Astrocyte (in vitro differentiated cells and primary cell): ENCODE results near the gene RPRD1B. TPM values are rescaled to one million over a fixed set of nuclear protein-coding genes. Genes with fewer than 3 reads are reported as not detected.

ENCODE experiments used
- DNase-seq: peaks from one replicate; pipeline ENCODE4 v3.0.0-alpha.2; 2010; ENCODE audit warnings: low read depth
- FAIRE-seq: peaks from 2 replicates; lab custom pipeline; 2011; peaks lifted over from hg19 to GRCh38; lab: Jason Lieb, UNC
- H2AFZ ChIP-seq: 2 replicates; pipeline ENCODE4 v1.6.0; 2012; ENCODE audit warnings: low read depth, low read length, inconsistent platforms
- H3K27ac ChIP-seq: 2 replicates; pipeline ENCODE4 v1.5.1; 2011; ENCODE audit warnings: low read depth, low read length, inconsistent platforms
- H3K27me3 ChIP-seq: 2 replicates; pipeline ENCODE4 v1.6.0; 2011; ENCODE audit warnings: low read length, inconsistent platforms; ENCODE audit not compliant: insufficient read depth
- H3K36me3 ChIP-seq: 2 replicates; pipeline ENCODE4 v1.5.1; 2011; ENCODE audit warnings: low read length, inconsistent platforms; ENCODE audit not compliant: insufficient read depth
- H3K4me1 ChIP-seq: 2 replicates; pipeline ENCODE4 v1.5.1; 2011; ENCODE audit warnings: low read length, inconsistent platforms; ENCODE audit not compliant: insufficient read depth
- H3K4me2 ChIP-seq: 2 replicates; pipeline ENCODE4 v1.6.0; 2012; ENCODE audit warnings: low read length, inconsistent platforms
- H3K4me3 ChIP-seq: 2 replicates; pipeline ENCODE4 v1.5.1; 2011; ENCODE audit warnings: low read depth, mild to moderate bottlenecking, low read length, inconsistent platforms; ENCODE audit not compliant: insufficient read depth
- H3K79me2 ChIP-seq: 2 replicates; pipeline ENCODE4 v1.6.0; 2012; ENCODE audit warnings: mild to moderate bottlenecking, low read length, inconsistent platforms; ENCODE audit not compliant: insufficient read depth
- H3K9ac ChIP-seq: 2 replicates; pipeline ENCODE4 v1.6.0; 2012; ENCODE audit warnings: mild to moderate bottlenecking, low read length, inconsistent platforms
- H3K9me3 ChIP-seq: 2 replicates; pipeline ENCODE4 v1.5.1; 2012; ENCODE audit warnings: low read depth, mild to moderate bottlenecking, low read length, inconsistent platforms; ENCODE audit not compliant: insufficient read depth
- H4K20me1 ChIP-seq: 2 replicates; pipeline ENCODE4 v1.6.0; 2012; ENCODE audit warnings: low read length, inconsistent platforms; ENCODE audit not compliant: insufficient read depth
- H3K27ac Mint-ChIP-seq: one replicate; pipeline ENCODE4 v1.8.0; 2021; ENCODE audit warnings: mild to moderate bottlenecking, mixed read lengths; ENCODE audit not compliant: unreplicated experiment
- H3K27me3 Mint-ChIP-seq: one replicate; pipeline ENCODE4 v1.8.0; 2021; ENCODE audit warnings: low read depth, mixed read lengths; ENCODE audit not compliant: unreplicated experiment
- H3K36me3 Mint-ChIP-seq: one replicate; pipeline ENCODE4 v1.8.0; 2021; ENCODE audit warnings: low read depth, mixed read lengths; ENCODE audit not compliant: unreplicated experiment
- H3K4me1 Mint-ChIP-seq: one replicate; pipeline ENCODE4 v1.8.0; 2021; ENCODE audit warnings: low read depth, mixed read lengths; ENCODE audit not compliant: unreplicated experiment
- H3K4me3 Mint-ChIP-seq: one replicate; pipeline ENCODE4 v1.8.0; 2021; ENCODE audit warnings: mild to moderate bottlenecking, moderate library complexity, mixed read lengths; ENCODE audit not compliant: unreplicated experiment
- H3K9me3 Mint-ChIP-seq: one replicate; pipeline ENCODE4 v1.8.0; 2021; ENCODE audit warnings: mild to moderate bottlenecking, mixed read lengths; ENCODE audit not compliant: unreplicated experiment
- EZH2 ChIP-seq: IDR thresholded peaks from 2 replicates; pipeline ENCODE4 v1.6.1; 2012; ENCODE audit warnings: mild to moderate bottlenecking, low read length, inconsistent platforms; ENCODE audit not compliant: insufficient read depth
- total RNA-seq: library from RNA; stranded (reverse); gene quantifications from 2 replicates; pipeline ENCODE4 v1.2.1, GENCODE V29; 2021
- TF ChIP-seq, protein P1 (sequence below): IDR thresholded peaks from 2 replicates; pipeline ENCODE4 v1.5.1; 2011; ENCODE audit warnings: low read depth, mild to moderate bottlenecking, inconsistent platforms, low read length, moderate library complexity; ENCODE audit not compliant: insufficient read depth

Gene RPRD1B
- total RNA-seq, 1 donor from 2014 or later, result 20.7 TPM

DNA sequence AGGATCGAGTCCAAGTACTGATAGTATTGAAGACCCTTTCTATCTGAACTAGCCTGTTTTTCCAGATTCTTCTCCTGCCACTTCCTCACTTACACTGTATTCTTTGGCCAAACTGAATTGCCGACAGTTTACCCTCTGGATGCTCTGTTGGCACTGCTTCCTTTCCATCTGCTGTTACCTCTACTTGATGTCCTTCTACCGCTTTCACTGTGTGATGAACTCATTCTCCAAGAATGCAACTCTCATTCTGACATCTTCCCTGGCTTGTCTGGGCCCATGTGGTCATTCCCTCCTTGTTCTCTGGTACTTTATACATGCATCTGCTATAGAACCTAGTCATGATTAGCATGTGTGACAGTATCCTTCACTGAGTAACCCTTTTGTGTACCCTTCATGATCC lies 16.3 kb downstream of the RPRD1B start:
- Histone ChIP-seq H3K4me3 (no peak overlapping the region), H3K9me3 (no peaks in the 10 kb centered on the region), H3K27me3 (no peaks in the 10 kb centered on the region), H3K27ac (peak overlapping the region; percentile 80), H3K9ac (peak overlapping the region; percentile 61), H2AFZ (no peak overlapping the region), H3K4me1 (peaks cover 22% of the 10 kb centered on the region), H3K36me3 (peaks cover 3% of the 10 kb centered on the region), H3K79me2 (peaks cover 75% of the 10 kb centered on the region), H3K4me2 (peak overlapping the region; percentile 62), H4K20me1 (peaks cover 18% of the 10 kb centered on the region)
- H3K4me3 Mint-ChIP-seq, result peak overlapping the region; percentile 8
- no peaks in the 10 kb centered on the region for H3K9me3 Mint-ChIP-seq
- no peaks in the 10 kb centered on the region for H3K27me3 Mint-ChIP-seq
- no peak for TF ChIP-seq EZH2
- TF ChIP-seq, protein P1, sequence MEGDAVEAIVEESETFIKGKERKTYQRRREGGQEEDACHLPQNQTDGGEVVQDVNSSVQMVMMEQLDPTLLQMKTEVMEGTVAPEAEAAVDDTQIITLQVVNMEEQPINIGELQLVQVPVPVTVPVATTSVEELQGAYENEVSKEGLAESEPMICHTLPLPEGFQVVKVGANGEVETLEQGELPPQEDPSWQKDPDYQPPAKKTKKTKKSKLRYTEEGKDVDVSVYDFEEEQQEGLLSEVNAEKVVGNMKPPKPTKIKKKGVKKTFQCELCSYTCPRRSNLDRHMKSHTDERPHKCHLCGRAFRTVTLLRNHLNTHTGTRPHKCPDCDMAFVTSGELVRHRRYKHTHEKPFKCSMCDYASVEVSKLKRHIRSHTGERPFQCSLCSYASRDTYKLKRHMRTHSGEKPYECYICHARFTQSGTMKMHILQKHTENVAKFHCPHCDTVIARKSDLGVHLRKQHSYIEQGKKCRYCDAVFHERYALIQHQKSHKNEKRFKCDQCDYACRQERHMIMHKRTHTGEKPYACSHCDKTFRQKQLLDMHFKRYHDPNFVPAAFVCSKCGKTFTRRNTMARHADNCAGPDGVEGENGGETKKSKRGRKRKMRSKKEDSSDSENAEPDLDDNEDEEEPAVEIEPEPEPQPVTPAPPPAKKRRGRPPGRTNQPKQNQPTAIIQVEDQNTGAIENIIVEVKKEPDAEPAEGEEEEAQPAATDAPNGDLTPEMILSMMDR, result no peak
- H3K4me1 Mint-ChIP-seq, result peaks cover 45% of the 10 kb centered on the region
- FAIRE-seq (peak; percentile 93), DNase-seq (peak; percentile 87)
- H3K27ac Mint-ChIP-seq, result peak overlapping the region; percentile 94
- H3K36me3 Mint-ChIP-seq, result peaks cover 11% of the 10 kb centered on the region

DNA sequence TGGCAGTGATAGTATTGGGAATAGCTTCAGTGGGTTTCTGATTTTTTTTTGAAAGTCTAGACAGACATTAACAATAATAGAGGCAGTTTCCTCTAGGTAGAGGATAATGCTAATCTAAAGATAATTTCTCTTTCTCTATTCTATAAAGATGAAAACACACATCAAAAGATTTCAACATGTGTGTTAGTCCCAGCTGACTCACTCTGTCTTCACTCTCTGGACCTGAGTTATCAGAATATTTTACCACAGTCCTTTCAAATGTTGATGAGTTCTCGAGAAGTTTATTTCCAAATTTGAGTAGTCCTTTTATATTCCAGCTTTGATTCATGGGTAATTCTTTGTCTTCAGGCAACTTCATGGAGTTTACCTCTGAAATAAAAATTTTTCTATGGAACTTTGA lies 17.1 kb downstream of the RPRD1B start:
- no peak for FAIRE-seq

DNA sequence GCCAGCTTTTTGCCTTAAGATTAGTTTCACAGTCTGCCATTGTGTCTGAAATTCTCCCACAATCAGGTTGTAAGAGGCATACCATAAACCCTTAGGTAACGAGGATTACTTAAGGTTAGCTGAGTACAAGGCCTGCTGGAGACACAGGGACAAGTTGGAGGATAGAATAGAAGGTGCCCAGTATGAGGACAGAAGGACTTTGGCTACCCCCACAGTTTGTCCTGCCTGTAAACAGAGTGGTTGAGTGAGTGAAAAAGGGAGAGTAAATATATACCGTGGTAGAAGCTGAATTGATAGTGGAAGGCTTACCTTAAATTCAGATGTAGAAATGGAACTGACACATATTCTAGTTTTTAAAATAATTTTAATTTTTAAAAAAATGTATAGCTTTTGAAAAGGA lies 19.3 kb downstream of the RPRD1B start:
- no peaks in the 10 kb centered on the region for H3K27me3 ChIP-seq
- H3K27ac Mint-ChIP-seq, result no peak overlapping the region
- H3K9me3 Mint-ChIP-seq, result no peaks in the 10 kb centered on the region
- no peaks in the 10 kb centered on the region for H3K9me3 ChIP-seq
- H3K27me3 Mint-ChIP-seq, result no peaks in the 10 kb centered on the region
- no peak overlapping the region for H3K4me2 ChIP-seq
- TF ChIP-seq, protein P1, result no peak
- TF ChIP-seq EZH2, result no peak
- H2AFZ ChIP-seq, result no peak overlapping the region
- peaks cover 32% of the 10 kb centered on the region for H3K4me1 ChIP-seq
- H3K4me1 Mint-ChIP-seq, result peaks cover 34% of the 10 kb centered on the region
- FAIRE-seq (no peak), DNase-seq (no peak)
- no peak overlapping the region for H3K9ac ChIP-seq
- no peak overlapping the region for H3K4me3 ChIP-seq
- no peak overlapping the region for H3K27ac ChIP-seq
- H4K20me1 ChIP-seq, result peaks cover 19% of the 10 kb centered on the region
- peaks cover 3% of the 10 kb centered on the region for H3K36me3 ChIP-seq
- no peak overlapping the region for H3K4me3 Mint-ChIP-seq
- H3K79me2 ChIP-seq, result peaks cover 65% of the 10 kb centered on the region
- peaks cover 9% of the 10 kb centered on the region for H3K36me3 Mint-ChIP-seq

More for the DNA sequence above, 17.1 kb downstream of the RPRD1B start:
- TF ChIP-seq, protein P1, result no peak
- TF ChIP-seq EZH2, result no peak
- peak overlapping the region; percentile 94 for H3K27ac Mint-ChIP-seq
- peak overlapping the region; percentile 4 for H3K4me3 Mint-ChIP-seq
- Histone ChIP-seq H3K27me3 (no peaks in the 10 kb centered on the region), H3K9me3 (no peaks in the 10 kb centered on the region), H4K20me1 (peaks cover 21% of the 10 kb centered on the region), H3K4me3 (no peak overlapping the region), H3K27ac (peak overlapping the region; percentile 80), H3K36me3 (peaks cover 3% of the 10 kb centered on the region), H2AFZ (no peak overlapping the region), H3K9ac (peak overlapping the region; percentile 61), H3K4me1 (peaks cover 25% of the 10 kb centered on the region), H3K79me2 (peaks cover 69% of the 10 kb centered on the region), H3K4me2 (peak overlapping the region; percentile 62)
- H3K36me3 Mint-ChIP-seq, result peaks cover 11% of the 10 kb centered on the region
- DNase-seq, result peak; percentile 51
- H3K27me3 Mint-ChIP-seq, result no peaks in the 10 kb centered on the region
- H3K9me3 Mint-ChIP-seq, result no peaks in the 10 kb centered on the region
- H3K4me1 Mint-ChIP-seq, result peaks cover 47% of the 10 kb centered on the region
